Measurements from ENCODE around the gene ARHGAP26.
"Not testable (repeated sequence)": the region's sequence is repeated elsewhere in the genome, so short reads cannot be mapped to it uniquely, and the experiment has no call there.

Gene ARHGAP26

GRCh38 chr5:142959683-142960657 is 189.8 kb downstream of the ARHGAP26 start:
- DNase-seq (ENCODE audit: low read depth in 2 of 2), result no peak

GRCh38 chr5:142961440-142962173 is 191.4 kb downstream of the ARHGAP26 start:
- no peak for DNase-seq (ENCODE audit: low read depth in 2 of 2)

DNA sequence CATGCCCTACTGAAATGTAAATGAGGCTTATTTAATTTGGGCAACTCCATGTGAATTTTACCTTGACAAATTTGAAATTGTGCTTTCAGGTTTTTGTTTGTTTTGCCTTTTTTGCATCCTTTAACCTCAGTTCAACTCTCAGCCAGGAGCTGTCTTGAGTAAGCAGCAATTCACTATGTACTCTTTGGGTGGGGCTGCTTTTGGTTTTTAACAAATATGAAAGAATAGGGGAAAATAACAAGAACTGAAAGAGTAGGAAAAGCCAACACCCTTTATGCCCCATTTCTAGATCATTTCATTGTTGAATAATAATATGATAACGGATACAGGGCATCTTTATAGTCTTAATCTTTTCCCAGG is 192.0 kb downstream of the ARHGAP26 start:
- DNase-seq (ENCODE audit: low read depth in 2 of 2), result no peak

DNA sequence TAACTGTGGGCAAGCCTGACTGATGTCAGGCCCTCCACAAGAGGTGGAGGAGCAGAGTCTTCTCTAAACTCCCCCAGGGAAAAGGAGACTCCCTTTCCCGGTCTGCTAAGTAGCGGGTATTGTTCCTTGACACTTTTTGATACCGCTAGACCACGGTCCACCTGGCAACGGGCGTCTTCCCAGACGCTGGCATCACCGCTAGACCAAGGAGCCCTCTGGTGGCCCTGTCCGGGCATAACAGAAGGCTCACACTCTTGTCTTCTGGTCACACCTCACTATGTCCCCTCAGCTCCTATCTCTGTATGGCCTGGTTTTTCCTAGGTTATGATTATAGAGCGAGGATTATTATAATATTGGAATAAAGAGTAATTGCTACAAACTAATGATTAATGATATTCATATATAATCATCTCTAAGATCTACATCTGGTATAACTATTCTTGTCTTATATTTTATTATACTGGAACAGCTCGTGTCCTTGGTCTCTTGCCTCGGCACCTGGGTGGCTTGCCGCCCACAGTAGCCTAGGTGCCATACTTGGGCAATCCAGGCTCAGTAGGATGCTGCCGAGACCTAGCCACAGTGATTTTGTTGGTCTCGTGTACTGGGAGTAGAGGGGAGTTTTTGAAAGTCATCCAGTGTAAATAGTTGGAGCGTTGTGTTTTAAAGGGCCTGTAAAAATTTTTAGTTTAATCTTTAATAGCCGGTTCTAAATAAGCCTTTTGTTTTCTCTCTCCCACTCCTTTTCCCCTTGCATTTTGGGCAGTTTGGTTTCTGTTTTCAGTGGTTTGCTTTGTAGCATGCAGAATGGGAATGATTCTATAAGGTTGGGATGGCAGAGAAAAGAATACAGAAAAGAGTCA is 195.3 kb downstream of the ARHGAP26 start:
- DNase-seq (ENCODE audit: low read depth in 2 of 2), result not testable (repeated sequence)

DNA sequence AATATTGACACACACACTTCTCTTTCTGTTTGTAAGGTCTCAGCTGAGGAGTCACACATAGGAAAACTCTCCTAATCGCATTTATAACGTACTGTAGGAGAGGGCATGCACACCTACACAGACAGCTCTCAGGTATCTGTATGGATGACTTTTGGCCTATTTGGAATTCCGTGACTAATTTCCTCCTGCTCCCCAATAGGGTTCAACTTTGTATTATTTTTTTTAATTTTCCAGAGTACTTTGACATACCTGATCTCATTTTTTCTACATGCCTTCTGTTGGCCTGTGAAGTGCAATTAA is 195.9 kb downstream of the ARHGAP26 start:
- no peak for DNase-seq (ENCODE audit: low read depth in 2 of 2)

GRCh38 chr5:142969186-142969585 is 199.0 kb downstream of the ARHGAP26 start:
- no peak for DNase-seq (ENCODE audit: low read depth in 2 of 2)

DNA sequence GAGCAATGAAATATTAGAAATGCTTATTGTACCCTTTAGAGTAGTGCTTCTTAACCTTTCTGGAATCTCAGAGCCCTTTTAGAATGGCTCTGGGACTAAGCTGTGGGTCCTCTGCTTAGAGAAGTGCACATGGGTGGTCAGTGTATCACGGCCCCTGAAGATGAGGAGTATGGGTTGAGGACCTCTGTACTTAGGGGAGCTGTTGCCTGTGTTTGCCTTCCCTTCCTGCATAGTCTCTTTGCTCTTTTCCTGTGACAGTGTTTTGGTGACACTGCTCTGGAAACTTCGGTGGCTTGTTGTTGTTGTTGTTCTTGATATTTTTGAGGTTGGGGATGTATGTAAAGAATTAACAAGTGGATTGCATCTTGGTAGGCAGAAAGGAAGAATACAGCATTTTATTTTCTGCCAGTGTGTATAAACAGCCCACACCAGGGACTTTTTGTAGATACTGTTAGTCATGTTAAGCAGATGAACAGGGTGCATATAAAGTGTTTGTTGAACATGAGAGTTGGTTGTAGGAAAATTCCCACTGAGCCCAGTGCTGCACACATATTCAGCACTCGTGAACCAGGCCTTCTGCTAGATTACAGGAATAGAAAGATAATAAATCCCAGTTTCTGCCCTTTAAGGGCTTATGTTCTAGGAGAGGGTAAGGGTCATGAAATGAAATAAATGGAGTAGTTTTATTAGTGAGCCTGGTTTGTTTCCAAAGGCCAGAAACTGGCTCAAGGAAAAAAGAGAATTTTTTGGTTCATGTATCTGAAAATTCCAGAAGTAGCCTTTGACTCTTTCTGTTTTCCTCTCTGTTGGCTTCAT is 199.7 kb downstream of the ARHGAP26 start:
- DNase-seq (ENCODE audit: low read depth in 2 of 2), result no peak

DNA sequence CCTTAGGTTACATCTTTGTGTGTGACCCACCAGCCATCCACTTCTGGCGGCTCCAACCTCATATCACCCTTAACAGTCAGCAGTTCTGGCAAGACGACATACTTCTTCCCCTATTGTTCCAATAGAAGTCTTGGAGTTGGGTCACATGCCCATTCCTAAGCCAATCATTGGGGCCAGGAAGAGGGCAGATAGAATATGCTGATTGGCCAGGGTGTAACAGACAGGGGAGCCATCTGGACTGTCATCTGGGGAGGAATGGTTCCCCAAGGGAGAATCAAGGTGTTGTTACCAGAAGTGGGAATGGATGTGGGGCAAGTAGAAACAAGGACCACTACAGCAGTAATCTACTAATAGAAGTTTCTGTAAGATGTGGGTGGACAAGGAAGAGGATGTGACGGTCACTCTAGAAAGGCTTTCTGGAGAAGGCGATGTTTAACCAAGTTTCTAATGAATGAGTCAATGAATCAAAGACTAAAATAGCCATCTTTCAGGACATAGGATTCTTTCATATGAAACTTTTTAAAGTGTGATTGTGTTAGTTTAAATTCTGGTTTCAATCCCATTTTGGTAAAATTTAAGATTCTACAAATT is 200.4 kb downstream of the ARHGAP26 start:
- DNase-seq (ENCODE audit: low read depth in 2 of 2), result no peak

- DNase-seq (ENCODE audit: low read depth in 2 of 2), result no peak
Measured at GRCh38 chr5:142971303-142972013, 201.3 kb downstream of the ARHGAP26 start.

- no peak for DNase-seq (ENCODE audit: low read depth in 2 of 2)
Measured at GRCh38 chr5:142972064-142972570, 201.9 kb downstream of the ARHGAP26 start.

- no peak for DNase-seq (ENCODE audit: low read depth in 2 of 2)
Measured at GRCh38 chr5:142973932-142974331, 203.8 kb downstream of the ARHGAP26 start.

DNA sequence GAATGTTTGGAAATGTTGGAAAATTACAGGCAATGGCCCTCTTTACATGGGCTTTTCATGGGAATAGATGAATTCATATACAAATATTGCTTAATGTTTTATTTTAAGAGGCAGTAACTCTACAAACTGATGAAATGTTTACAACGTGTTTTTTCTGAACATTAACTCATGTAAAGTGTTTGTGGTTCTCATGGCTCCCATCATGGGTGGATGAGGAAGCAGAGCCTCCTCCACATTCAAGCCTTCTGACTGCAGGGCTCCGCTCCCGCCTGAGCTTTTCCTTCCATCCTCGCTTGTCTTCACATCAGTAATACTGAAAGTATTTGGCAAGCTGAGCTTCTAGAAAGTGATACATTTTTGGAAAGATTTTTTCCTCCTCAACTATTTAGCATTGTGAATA is 204.2 kb downstream of the ARHGAP26 start:
- DNase-seq (ENCODE audit: low read depth in 2 of 2), result no peak

GRCh38 chr5:142976861-142977260 is 206.7 kb downstream of the ARHGAP26 start:
- no peak for DNase-seq (ENCODE audit: low read depth in 2 of 2)

GRCh38 chr5:142977363-142978051 is 207.3 kb downstream of the ARHGAP26 start:
- DNase-seq (ENCODE audit: low read depth in 2 of 2), result peak in 1 of 2 donors; percentile 15

DNA sequence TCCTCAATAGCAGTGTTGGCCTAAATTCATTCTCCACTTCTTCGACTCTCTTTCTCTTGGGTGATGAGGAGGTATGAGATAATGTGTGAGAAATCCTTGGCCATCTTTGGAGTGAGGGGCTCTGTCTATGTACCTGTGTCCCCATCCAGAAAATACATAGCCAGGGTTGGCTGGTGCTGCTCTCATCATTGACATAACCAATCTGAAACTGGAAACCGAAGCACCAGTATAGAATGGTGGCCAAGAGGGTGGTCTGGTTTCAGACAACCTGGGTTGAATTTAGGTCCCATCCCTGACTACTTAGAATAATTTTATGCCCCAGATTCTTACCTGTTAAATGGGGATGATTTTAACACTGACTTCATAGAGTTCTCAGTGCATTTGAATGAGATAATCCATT is 208.1 kb downstream of the ARHGAP26 start:
- no peak for DNase-seq (ENCODE audit: low read depth in 2 of 2)

DNA sequence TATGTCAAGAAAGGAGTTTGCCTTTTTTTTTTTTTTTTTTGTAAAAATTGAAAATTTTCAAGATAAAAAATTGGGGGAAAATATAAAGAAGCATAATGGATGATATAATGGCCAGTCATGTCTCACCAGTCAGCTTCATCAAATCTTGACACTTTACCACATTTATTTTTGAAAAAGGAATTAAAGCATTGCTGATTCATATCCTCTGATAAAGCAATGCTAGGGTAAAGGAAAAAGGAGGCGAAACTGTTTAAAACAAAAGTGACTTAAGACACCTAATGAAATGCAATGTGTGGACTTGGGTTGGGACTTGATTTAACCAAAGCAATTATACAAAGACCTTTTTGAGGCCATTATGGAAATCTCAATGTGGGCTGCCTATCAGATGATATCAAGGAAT is 208.5 kb downstream of the ARHGAP26 start:
- DNase-seq (ENCODE audit: low read depth in 2 of 2), result no peak

DNA sequence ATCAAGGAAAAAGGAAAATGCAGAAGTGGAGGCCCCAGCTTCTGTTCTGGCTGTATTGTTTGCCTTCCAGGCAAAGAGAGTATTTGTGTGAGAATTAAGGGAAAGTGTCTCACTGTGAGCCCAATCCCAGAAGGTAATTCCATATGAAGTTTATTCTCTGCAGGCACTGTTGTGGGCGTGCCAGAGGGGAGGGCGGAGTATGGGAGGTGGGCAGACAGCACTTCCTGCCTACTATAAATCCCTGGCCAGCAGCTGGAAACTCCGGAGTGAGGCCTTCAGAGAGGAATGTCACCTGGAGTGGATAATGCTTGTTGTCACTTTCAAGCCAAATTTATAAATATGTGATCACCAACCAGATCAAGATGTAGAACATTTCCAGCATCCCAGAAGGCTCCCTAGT is 209.5 kb downstream of the ARHGAP26 start:
- DNase-seq (ENCODE audit: low read depth in 2 of 2), result no peak

- DNase-seq (ENCODE audit: low read depth in 2 of 2), result no peak
Measured at GRCh38 chr5:142981475-142981874, 211.3 kb downstream of the ARHGAP26 start.

Measured in stimulated activated CD4-positive, alpha-beta T cell treated with anti-CD3 and anti-CD28 coated beads, Interleukin-1b, Interleukin-23, amount 100 ng/mL, for 4 hours (primary cell).